Measurements from ENCODE around the gene IGFBP6.

The IGFBP6 gene

DNA sequence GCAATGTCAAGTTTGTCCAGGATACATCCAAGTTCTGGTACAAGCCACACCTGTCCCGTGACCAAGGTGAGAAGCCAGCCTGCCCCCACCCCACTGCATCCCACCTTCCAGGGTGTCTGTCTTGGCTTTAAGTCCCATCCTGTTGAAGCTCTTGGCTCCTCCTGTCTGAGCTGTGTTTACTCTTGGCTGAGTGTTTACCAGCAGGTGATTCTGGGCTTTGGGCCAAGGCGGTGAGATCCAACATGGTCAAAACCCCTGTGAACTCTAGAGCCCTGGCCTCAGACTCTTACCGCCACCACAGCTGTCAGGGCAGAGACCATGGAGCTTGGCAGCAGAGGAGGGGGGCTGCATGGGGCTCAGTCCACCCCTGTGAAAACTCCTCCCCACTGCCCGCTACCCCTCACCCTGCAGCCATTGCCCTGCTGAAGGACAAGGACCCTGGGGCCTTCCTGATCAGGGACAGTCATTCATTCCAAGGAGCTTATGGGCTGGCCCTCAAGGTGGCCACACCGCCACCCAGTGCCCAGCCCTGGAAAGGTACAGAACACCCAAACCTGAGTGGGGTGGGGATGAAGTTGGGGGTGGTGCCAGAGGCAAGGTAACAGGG lies 36.0 kb upstream of the IGFBP6 start:
- no peak for DNase-seq (ENCODE audit: low spot score)
- TF ChIP-seq, protein P1, sequence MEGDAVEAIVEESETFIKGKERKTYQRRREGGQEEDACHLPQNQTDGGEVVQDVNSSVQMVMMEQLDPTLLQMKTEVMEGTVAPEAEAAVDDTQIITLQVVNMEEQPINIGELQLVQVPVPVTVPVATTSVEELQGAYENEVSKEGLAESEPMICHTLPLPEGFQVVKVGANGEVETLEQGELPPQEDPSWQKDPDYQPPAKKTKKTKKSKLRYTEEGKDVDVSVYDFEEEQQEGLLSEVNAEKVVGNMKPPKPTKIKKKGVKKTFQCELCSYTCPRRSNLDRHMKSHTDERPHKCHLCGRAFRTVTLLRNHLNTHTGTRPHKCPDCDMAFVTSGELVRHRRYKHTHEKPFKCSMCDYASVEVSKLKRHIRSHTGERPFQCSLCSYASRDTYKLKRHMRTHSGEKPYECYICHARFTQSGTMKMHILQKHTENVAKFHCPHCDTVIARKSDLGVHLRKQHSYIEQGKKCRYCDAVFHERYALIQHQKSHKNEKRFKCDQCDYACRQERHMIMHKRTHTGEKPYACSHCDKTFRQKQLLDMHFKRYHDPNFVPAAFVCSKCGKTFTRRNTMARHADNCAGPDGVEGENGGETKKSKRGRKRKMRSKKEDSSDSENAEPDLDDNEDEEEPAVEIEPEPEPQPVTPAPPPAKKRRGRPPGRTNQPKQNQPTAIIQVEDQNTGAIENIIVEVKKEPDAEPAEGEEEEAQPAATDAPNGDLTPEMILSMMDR (IDR thresholded peaks at IDR 0.05; ENCODE audit: extremely low read depth, missing control alignments): no peak

DNA sequence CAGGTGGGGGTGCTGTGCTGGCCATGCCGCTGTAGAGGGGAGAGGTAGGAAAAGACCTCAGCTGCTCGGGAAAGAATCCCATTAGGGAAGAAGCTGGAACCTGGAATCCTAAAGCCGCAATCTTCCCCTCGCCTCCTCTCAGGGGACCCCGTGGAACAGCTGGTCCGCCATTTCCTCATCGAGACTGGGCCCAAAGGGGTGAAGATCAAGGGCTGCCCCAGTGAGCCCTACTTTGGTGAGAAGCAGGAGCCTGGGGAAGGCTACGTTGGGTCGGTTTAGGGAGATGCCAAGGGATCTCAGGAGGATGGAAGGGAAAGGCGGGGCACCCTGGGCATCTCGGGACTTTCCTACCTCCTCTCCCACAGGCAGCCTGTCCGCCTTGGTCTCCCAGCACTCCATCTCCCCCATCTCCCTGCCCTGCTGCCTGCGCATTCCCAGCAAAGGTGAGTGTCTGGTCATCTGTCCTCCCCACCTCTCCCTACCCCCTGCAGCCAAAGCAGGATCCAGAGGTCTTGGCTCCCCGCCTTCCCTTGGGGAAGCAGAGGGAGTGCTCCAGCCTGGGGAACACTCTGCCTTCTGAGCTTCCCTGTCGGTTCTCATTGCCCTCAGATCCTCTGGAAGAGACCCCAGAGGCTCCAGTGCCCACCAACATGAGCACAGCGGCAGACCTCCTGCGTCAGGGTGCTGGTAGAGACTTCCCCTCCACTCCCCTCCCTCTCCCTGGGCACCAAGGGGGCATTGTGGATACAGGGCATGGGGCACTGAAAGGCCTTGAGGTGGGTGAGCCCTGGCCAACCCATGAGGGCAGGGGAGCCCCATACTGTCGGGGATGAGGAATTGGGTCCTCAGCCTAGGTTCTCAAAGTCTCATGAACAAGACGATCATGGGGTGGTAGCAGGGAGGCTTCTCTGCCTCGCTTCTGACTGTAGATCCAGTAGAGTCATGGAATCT lies 35.2 kb upstream of the IGFBP6 start:
- no peak for DNase-seq (ENCODE audit: low spot score)
- TF ChIP-seq, protein P1 (IDR thresholded peaks at IDR 0.05; ENCODE audit: extremely low read depth, missing control alignments): no peak

DNA sequence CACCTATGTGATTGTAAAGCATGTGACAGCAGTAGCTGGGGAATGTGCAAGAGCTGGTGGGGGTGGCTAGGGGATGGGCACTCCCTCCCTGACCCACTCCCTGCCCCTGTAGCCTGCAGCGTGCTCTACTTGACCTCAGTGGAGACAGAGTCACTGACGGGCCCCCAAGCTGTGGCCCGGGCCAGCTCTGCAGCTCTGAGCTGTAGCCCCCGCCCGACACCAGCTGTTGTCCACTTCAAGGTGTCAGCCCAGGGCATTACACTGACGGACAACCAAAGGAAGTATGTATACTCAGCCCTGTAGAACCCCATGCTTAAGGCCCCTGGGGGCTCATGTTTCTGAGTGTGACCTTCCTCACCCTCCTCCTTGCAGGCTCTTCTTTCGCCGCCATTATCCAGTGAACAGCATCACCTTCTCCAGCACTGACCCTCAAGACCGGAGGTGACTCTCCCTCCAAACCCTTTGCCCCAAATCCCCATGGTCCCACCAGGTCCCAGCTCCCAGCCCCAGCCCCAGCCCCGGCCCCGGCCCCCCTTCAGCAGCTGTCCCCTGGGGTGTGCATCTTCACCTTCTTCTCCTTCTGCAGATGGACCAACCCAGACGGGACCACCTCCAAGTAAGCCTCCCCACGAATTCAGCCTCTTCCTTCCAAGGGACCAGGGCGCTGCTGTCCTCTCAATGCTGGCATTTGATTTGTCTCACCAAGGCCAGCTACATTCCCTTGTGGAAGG lies 34.3 kb upstream of the IGFBP6 start:
- no peak for DNase-seq (ENCODE audit: low spot score)
- TF ChIP-seq, protein P1 (IDR thresholded peaks at IDR 0.05; ENCODE audit: extremely low read depth, missing control alignments): no peak

DNA sequence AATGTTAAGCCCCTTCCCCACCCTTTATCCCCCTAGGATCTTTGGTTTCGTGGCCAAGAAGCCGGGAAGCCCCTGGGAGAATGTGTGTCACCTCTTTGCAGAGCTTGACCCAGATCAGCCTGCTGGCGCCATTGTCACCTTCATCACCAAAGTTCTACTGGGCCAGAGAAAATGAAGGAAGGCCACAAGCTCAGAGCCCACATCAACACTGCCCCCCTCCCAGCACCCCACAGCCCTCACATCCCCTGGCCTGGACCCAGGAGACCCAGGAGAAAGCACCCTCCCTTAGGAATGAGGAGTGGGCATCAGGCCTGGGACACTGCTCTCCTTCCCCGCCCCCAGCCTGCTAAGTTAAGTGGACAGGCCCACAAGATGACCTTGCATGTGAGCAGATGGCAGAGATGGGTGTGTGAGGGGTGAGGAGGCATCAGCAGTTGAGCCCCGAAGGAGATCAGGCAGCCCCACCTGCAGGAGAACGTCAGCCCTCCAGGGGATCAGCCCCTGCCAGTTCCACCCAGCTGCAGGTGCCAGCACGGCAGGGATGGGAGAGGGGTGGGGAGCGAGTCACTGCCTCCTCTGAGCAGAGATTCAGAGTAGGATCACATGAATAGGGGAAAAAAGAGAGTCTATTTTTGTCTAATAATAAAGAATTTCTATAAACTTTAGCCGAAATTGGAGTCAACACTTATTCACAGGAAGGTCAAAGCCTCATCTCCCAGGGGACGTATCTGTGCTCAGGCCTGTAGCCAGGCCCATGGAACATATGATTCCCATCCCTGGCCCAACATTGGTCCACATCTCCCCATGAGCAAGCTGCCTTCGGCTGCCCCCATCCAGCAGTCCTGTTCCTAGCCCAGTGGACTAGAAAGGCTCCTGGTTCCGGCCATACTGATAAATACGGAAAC lies 33.5 kb upstream of the IGFBP6 start:
- no peak for DNase-seq (ENCODE audit: low spot score)
- TF ChIP-seq, protein P1 (IDR thresholded peaks at IDR 0.05; ENCODE audit: extremely low read depth, missing control alignments): no peak

DNA sequence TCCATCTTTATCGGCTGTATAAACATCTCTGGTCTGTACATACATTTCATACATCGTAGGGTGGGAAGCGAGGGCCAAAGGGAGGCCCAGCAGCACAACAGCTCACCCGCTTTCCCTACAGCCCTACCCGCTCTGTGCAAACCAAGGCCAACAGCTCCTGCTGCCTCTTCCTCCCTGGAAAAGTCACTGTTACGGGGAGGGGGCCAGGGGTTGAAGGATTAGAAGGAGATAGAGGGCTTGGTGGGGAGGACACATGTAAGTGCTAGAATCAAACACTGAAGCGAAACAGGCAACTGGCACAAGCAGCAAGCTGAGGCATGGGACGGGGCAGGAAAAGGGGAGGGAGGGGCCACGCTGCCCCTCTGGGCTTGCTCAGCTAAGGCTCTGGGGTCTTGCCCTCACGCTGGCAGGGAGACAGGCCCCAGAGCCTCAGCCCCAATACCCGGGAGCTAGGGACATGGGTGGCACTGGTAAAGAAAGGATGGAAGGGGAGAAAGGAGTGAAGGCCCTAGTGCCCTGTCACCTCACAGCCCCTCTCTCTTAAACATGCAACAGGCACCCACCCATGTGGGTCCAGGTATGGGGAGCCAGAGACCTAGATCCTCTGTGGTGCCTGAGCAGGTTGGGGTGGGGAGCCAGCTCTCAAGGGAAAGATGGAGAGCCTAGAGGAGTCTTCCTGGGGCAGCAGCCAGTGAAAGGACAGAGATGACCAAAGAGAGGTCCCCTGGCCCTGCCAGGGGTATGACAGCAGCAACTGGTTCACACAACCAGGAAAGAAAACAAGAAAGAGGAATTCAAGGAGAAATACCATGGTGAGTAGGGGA lies 32.6 kb upstream of the IGFBP6 start:
- DNase-seq (ENCODE audit: low spot score): no peak
- TF ChIP-seq, protein P1 (IDR thresholded peaks at IDR 0.05; ENCODE audit: extremely low read depth, missing control alignments): no peak

DNA sequence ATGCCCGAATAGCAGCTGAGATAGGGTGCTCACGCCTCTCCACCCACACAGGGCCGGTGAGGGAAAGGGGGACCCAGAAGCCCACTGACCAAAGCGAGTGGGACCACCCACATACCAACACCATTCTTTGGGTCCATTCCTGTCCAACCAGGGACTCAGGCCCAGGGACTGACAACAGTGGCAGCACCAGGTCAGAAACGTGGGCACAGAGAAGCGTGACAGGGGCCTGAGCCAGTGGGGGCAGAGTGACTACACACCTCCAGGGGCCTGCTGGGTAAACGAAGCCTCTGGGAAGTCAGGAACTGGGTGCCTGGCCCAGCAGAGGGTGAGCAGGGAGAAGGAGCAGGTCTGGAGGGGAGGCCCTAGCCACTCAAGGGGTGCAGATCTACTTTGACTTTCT lies 32.0 kb upstream of the IGFBP6 start:
- no peak for DNase-seq (ENCODE audit: low spot score)
- TF ChIP-seq, protein P1 (IDR thresholded peaks at IDR 0.05; ENCODE audit: extremely low read depth, missing control alignments): no peak

Measured in GM20000 (cell line).